Fibroblast of lung (primary cell): Measurements from ENCODE around the gene ITPRID1.

Experiments used
- CTCF ChIP-seq, 2 donors: IDR thresholded peaks in 1 of 2; conservative IDR thresholded peaks in 1 of 2; 1 replicate in 1 of 2; 2 replicates in 1 of 2; pipeline ENCODE4 v1.5.1; 2011 to 2012; ENCODE audit warnings: low read length in 2 of 2, control low read depth in 1 of 2, inconsistent platforms in 1 of 2, low read depth in 1 of 2, mild to moderate bottlenecking in 1 of 2
- EZH2 ChIP-seq: IDR thresholded peaks from 2 replicates; pipeline ENCODE4 v1.5.1; 2012; ENCODE audit warnings: low read length, control low read depth, mild to moderate bottlenecking; ENCODE audit errors: missing control alignments

GRCh38 chr7:31563522-31563921 lies 49.6 kb downstream of the ITPRID1 start:
- TF ChIP-seq EZH2 (no peak), CTCF (conservative IDR thresholded peaks at IDR 0.05 in 1 of 2, IDR thresholded peaks at IDR 0.05 in 1 of 2; ENCODE audit: low read depth in 1 of 2, low read length in 2 of 2) (no peak)
